ENCODE data around the gene ADAMTS2.
"Not testable (repeated sequence)": the region's sequence is repeated elsewhere in the genome, so short reads cannot be mapped to it uniquely, and the experiment has no call there.

ADAMTS2 gene

GRCh38 chr5:179283908-179284307 is 61.4 kb downstream of the ADAMTS2 start:
- H3K27me3 ChIP-seq (ENCODE audit: control insufficient read depth in 3 of 3, insufficient read depth in 3 of 3, low read depth in 1 of 3, low read length in 3 of 3); H3K4ac ChIP-seq (ENCODE audit: low read length); H3K9ac ChIP-seq (ENCODE audit: low read depth, low read length, poor library complexity); H3K14ac ChIP-seq (ENCODE audit: low read length); H2BK15ac ChIP-seq (ENCODE audit: low read length); H3K23ac ChIP-seq (ENCODE audit: low read depth, low read length, poor library complexity); H3K18ac ChIP-seq (ENCODE audit: low read length); H2BK5ac ChIP-seq (ENCODE audit: low read length); H4K8ac ChIP-seq (ENCODE audit: low read depth, low read length); H3K27ac ChIP-seq (replicated peaks; ENCODE audit: low read length); H3K36me3 ChIP-seq (replicated peaks in 1 of 2; ENCODE audit: control insufficient read depth in 2 of 2, insufficient read depth in 2 of 2, low read length in 2 of 2); H2AFZ ChIP-seq (ENCODE audit: low read length); H2BK12ac ChIP-seq (ENCODE audit: low read length); H3K4me1 ChIP-seq (ENCODE audit: control insufficient read depth in 2 of 2, insufficient read depth in 1 of 2, low read depth in 1 of 2, low read length in 2 of 2); DNase-seq (ENCODE audit: low spot score); H3K4me2 ChIP-seq (ENCODE audit: insufficient read depth, low read length, poor library complexity, severe bottlenecking); H3K79me1 ChIP-seq (ENCODE audit: low read depth, low read length); H2BK120ac ChIP-seq (ENCODE audit: low read depth, low read length); H2AK5ac ChIP-seq (ENCODE audit: low read depth, low read length); H3K9me3 ChIP-seq (replicated peaks in 1 of 2; ENCODE audit: control insufficient read depth in 2 of 2, insufficient read depth in 1 of 2, low read depth in 1 of 2, low read length in 2 of 2); H3K4me3 ChIP-seq (ENCODE audit: low read length in 2 of 2); H4K91ac ChIP-seq (ENCODE audit: low read depth, low read length, poor library complexity): not testable (repeated sequence)
- WGBS, 2 donors (ENCODE audit: extremely low coverage in 2 of 2, insufficient read length in 2 of 2, insufficient replicate concordance in 1 of 2) = no CpG with 5 or more reads among the region's 10 CpGs

- Histone ChIP-seq H4K91ac (ENCODE audit: low read depth, low read length, poor library complexity) (no peak overlapping the region), H3K23ac (ENCODE audit: low read depth, low read length, poor library complexity) (no peak overlapping the region), H2BK5ac (ENCODE audit: low read length) (no peak overlapping the region), H2AFZ (ENCODE audit: low read length) (no peak overlapping the region), H3K9ac (ENCODE audit: low read depth, low read length, poor library complexity) (no peak overlapping the region), H2BK15ac (ENCODE audit: low read length) (no peak overlapping the region), H4K8ac (ENCODE audit: low read depth, low read length) (no peak overlapping the region), H2BK120ac (ENCODE audit: low read depth, low read length) (no peak overlapping the region), H3K36me3 (replicated peaks in 1 of 2; ENCODE audit: control insufficient read depth in 2 of 2, insufficient read depth in 2 of 2, low read length in 2 of 2) (no peaks in the 10 kb centered on the region), H3K4me3 (ENCODE audit: low read length in 2 of 2) (no peak overlapping the region), H3K4me1 (ENCODE audit: control insufficient read depth in 2 of 2, insufficient read depth in 1 of 2, low read depth in 1 of 2, low read length in 2 of 2) (peaks cover 0 to 8% of the 10 kb centered on the region in 2 donors), H3K27ac (replicated peaks; ENCODE audit: low read length) (no peak overlapping the region), H2BK12ac (ENCODE audit: low read length) (no peak overlapping the region), H3K18ac (ENCODE audit: low read length) (no peak overlapping the region), H3K79me1 (ENCODE audit: low read depth, low read length) (no peaks in the 10 kb centered on the region), H2AK5ac (ENCODE audit: low read depth, low read length) (no peak overlapping the region), H3K9me3 (replicated peaks in 1 of 2; ENCODE audit: control insufficient read depth in 2 of 2, insufficient read depth in 1 of 2, low read depth in 1 of 2, low read length in 2 of 2) (no peaks in the 10 kb centered on the region), H3K4ac (ENCODE audit: low read length) (no peak overlapping the region), H3K4me2 (ENCODE audit: insufficient read depth, low read length, poor library complexity, severe bottlenecking) (no peak overlapping the region), H3K14ac (ENCODE audit: low read length) (no peak overlapping the region), H3K27me3 (ENCODE audit: control insufficient read depth in 3 of 3, insufficient read depth in 3 of 3, low read depth in 1 of 3, low read length in 3 of 3) (no peaks in the 10 kb centered on the region)
- WGBS, 2 donors (ENCODE audit: extremely low coverage in 2 of 2, insufficient read length in 2 of 2, insufficient replicate concordance in 1 of 2) = no CpG with 5 or more reads among the region's 1 CpG
- no peak for DNase-seq (ENCODE audit: low spot score)
These were observed 63.6 kb downstream of the ADAMTS2 start for GRCh38 chr5:179281694-179282093.

GRCh38 chr5:179280095-179280490 is 65.2 kb downstream of the ADAMTS2 start:
- H3K79me1 ChIP-seq (ENCODE audit: low read depth, low read length) = no peaks in the 10 kb centered on the region
- H3K4ac ChIP-seq (ENCODE audit: low read length) = no peak overlapping the region
- no peak overlapping the region for H3K4me3 ChIP-seq (ENCODE audit: low read length in 2 of 2)
- no peak overlapping the region for H3K18ac ChIP-seq (ENCODE audit: low read length)
- H3K14ac ChIP-seq (ENCODE audit: low read length) = no peak overlapping the region
- H3K23ac ChIP-seq (ENCODE audit: low read depth, low read length, poor library complexity) = no peak overlapping the region
- H2BK12ac ChIP-seq (ENCODE audit: low read length) = no peak overlapping the region
- no peak overlapping the region for H4K91ac ChIP-seq (ENCODE audit: low read depth, low read length, poor library complexity)
- H3K9me3 ChIP-seq (replicated peaks in 1 of 2; ENCODE audit: control insufficient read depth in 2 of 2, insufficient read depth in 1 of 2, low read depth in 1 of 2, low read length in 2 of 2) = peaks cover 0 to 1% of the 10 kb centered on the region in 2 donors
- peaks cover 0 to 4% of the 10 kb centered on the region in 2 donors for H3K4me1 ChIP-seq (ENCODE audit: control insufficient read depth in 2 of 2, insufficient read depth in 1 of 2, low read depth in 1 of 2, low read length in 2 of 2)
- no peak overlapping the region for H3K9ac ChIP-seq (ENCODE audit: low read depth, low read length, poor library complexity)
- H4K8ac ChIP-seq (ENCODE audit: low read depth, low read length) = no peak overlapping the region
- H3K4me2 ChIP-seq (ENCODE audit: insufficient read depth, low read length, poor library complexity, severe bottlenecking) = no peak overlapping the region
- peak overlapping the region; percentile 70 for H2AK5ac ChIP-seq (ENCODE audit: low read depth, low read length)
- no peak overlapping the region for H3K27ac ChIP-seq (replicated peaks; ENCODE audit: low read length)
- no peak for DNase-seq (ENCODE audit: low spot score)
- H2BK5ac ChIP-seq (ENCODE audit: low read length) = no peak overlapping the region
- H3K27me3 ChIP-seq (ENCODE audit: control insufficient read depth in 3 of 3, insufficient read depth in 3 of 3, low read depth in 1 of 3, low read length in 3 of 3) = no peaks in the 10 kb centered on the region
- H2BK120ac ChIP-seq (ENCODE audit: low read depth, low read length) = no peak overlapping the region
- no CpG with 5 or more reads among the region's 8 CpGs for WGBS, 2 donors (ENCODE audit: extremely low coverage in 2 of 2, insufficient read length in 2 of 2, insufficient replicate concordance in 1 of 2)
- H2AFZ ChIP-seq (ENCODE audit: low read length) = no peak overlapping the region
- H2BK15ac ChIP-seq (ENCODE audit: low read length) = no peak overlapping the region
- H3K36me3 ChIP-seq (replicated peaks in 1 of 2; ENCODE audit: control insufficient read depth in 2 of 2, insufficient read depth in 2 of 2, low read length in 2 of 2) = no peaks in the 10 kb centered on the region

GRCh38 chr5:179279347-179280094 is 65.7 kb downstream of the ADAMTS2 start:
- Histone ChIP-seq H2BK12ac (ENCODE audit: low read length) (no peak overlapping the region), H4K91ac (ENCODE audit: low read depth, low read length, poor library complexity) (no peak overlapping the region), H3K36me3 (replicated peaks in 1 of 2; ENCODE audit: control insufficient read depth in 2 of 2, insufficient read depth in 2 of 2, low read length in 2 of 2) (no peaks in the 10 kb centered on the region), H3K9ac (ENCODE audit: low read depth, low read length, poor library complexity) (no peak overlapping the region), H2AFZ (ENCODE audit: low read length) (no peak overlapping the region), H3K14ac (ENCODE audit: low read length) (no peak overlapping the region), H3K18ac (ENCODE audit: low read length) (no peak overlapping the region), H3K9me3 (replicated peaks in 1 of 2; ENCODE audit: control insufficient read depth in 2 of 2, insufficient read depth in 1 of 2, low read depth in 1 of 2, low read length in 2 of 2) (peaks cover 0 to 3% of the 10 kb centered on the region in 2 donors), H2AK5ac (ENCODE audit: low read depth, low read length) (no peak overlapping the region), H3K27ac (replicated peaks; ENCODE audit: low read length) (no peak overlapping the region), H2BK5ac (ENCODE audit: low read length) (no peak overlapping the region), H3K79me1 (ENCODE audit: low read depth, low read length) (no peaks in the 10 kb centered on the region), H2BK15ac (ENCODE audit: low read length) (no peak overlapping the region), H2BK120ac (ENCODE audit: low read depth, low read length) (no peak overlapping the region), H3K23ac (ENCODE audit: low read depth, low read length, poor library complexity) (no peak overlapping the region), H3K27me3 (ENCODE audit: control insufficient read depth in 3 of 3, insufficient read depth in 3 of 3, low read depth in 1 of 3, low read length in 3 of 3) (no peaks in the 10 kb centered on the region), H3K4ac (ENCODE audit: low read length) (no peak overlapping the region), H4K8ac (ENCODE audit: low read depth, low read length) (no peak overlapping the region), H3K4me2 (ENCODE audit: insufficient read depth, low read length, poor library complexity, severe bottlenecking) (no peak overlapping the region), H3K4me1 (ENCODE audit: control insufficient read depth in 2 of 2, insufficient read depth in 1 of 2, low read depth in 1 of 2, low read length in 2 of 2) (peaks cover 0 to 1% of the 10 kb centered on the region in 2 donors), H3K4me3 (ENCODE audit: low read length in 2 of 2) (no peak overlapping the region)
- WGBS, 2 donors (ENCODE audit: extremely low coverage in 2 of 2, insufficient read length in 2 of 2, insufficient replicate concordance in 1 of 2) = no CpG with 5 or more reads among the region's 14 CpGs
- no peak for DNase-seq (ENCODE audit: low spot score)
